Measurements from ENCODE around the gene AP2B1. TPM values are rescaled to one million over a fixed set of nuclear protein-coding genes. Genes with fewer than 3 reads are reported as not detected.

The AP2B1 gene
- total and polyA plus RNA-seq, 4 donors: 8.7 to 55.6 (median 22.3) TPM

- no peak overlapping the region for H3K27ac ChIP-seq (ENCODE audit: low read depth in 1 of 2, low read length in 2 of 2)
- no peak for TF ChIP-seq GABPA (IDR thresholded peaks at IDR 0.05 in 1 of 2, conservative IDR thresholded peaks at IDR 0.05 in 1 of 2)
- no peak for TF ChIP-seq CTCF (IDR thresholded peaks at IDR 0.05; ENCODE audit: low read depth, low read length, missing input control)
- no peak for TF ChIP-seq EGR1 (IDR thresholded peaks at IDR 0.05; ENCODE audit: low read depth in 2 of 2)
- TF ChIP-seq REST (IDR thresholded peaks at IDR 0.05): no peak
- no peak for TF ChIP-seq SP1 (IDR thresholded peaks at IDR 0.05)
- no peak for TF ChIP-seq HNF4G (IDR thresholded peaks at IDR 0.05)
- TF ChIP-seq ZBTB33 (IDR thresholded peaks at IDR 0.05): no peak
- H3K36me3 ChIP-seq (ENCODE audit: control insufficient read depth in 4 of 4, insufficient read depth in 3 of 4, low read depth in 1 of 4, low read length in 3 of 4): peaks cover 0 to 13% (median 10%) of the 10 kb centered on the region in 4 donors
- H3K9me3 ChIP-seq (ENCODE audit: control insufficient read depth in 4 of 4, low read length in 3 of 4): no peaks in the 10 kb centered on the region
- 89% methylated on average over 4 of the region's 4 CpGs for WGBS
- no peak overlapping the region for H3K4me3 ChIP-seq (ENCODE audit: low read depth in 1 of 3, low read length in 3 of 3)
- no peak for DNase-seq (ENCODE audit: low spot score)
- peaks cover 0 to 9% (median 5%) of the 10 kb centered on the region in 4 donors for H3K4me1 ChIP-seq (ENCODE audit: control insufficient read depth in 4 of 4, insufficient read depth in 4 of 4, low read length in 3 of 4)
- H3K27me3 ChIP-seq (ENCODE audit: control insufficient read depth in 4 of 4, insufficient read depth in 4 of 4, low read length in 3 of 4): no peaks in the 10 kb centered on the region
- H3K9ac ChIP-seq (ENCODE audit: low read depth in 1 of 2, low read length in 2 of 2): no peak overlapping the region
Measured at GRCh38 chr17:35729405-35729833, 142.3 kb downstream of the AP2B1 start.

- no peak overlapping the region for H3K9ac ChIP-seq (ENCODE audit: low read depth in 1 of 2, low read length in 2 of 2)
- no peak overlapping the region for H3K4me3 ChIP-seq (ENCODE audit: low read depth in 1 of 3, low read length in 3 of 3)
- peaks cover 0 to 9% (median 5%) of the 10 kb centered on the region in 4 donors for H3K4me1 ChIP-seq (ENCODE audit: control insufficient read depth in 4 of 4, insufficient read depth in 4 of 4, low read length in 3 of 4)
- no peaks in the 10 kb centered on the region for H3K27me3 ChIP-seq (ENCODE audit: control insufficient read depth in 4 of 4, insufficient read depth in 4 of 4, low read length in 3 of 4)
- TF ChIP-seq FOXA2 (IDR thresholded peaks at IDR 0.05): no peak
- no peak for TF ChIP-seq TAF1 (conservative IDR thresholded peaks at IDR 0.05)
- H3K36me3 ChIP-seq (ENCODE audit: control insufficient read depth in 4 of 4, insufficient read depth in 3 of 4, low read depth in 1 of 4, low read length in 3 of 4): peaks cover 0 to 5% (median 1%) of the 10 kb centered on the region in 4 donors
- H3K9me3 ChIP-seq (ENCODE audit: control insufficient read depth in 4 of 4, low read length in 3 of 4): no peaks in the 10 kb centered on the region
- DNase-seq (ENCODE audit: low spot score): no peak
- H3K27ac ChIP-seq (ENCODE audit: low read depth in 1 of 2, low read length in 2 of 2): no peak overlapping the region
- 91% methylated on average over 10 of the region's 10 CpGs for WGBS
Measured at GRCh38 chr17:35730400-35731005, 143.4 kb downstream of the AP2B1 start.

Data from liver (tissue), 9 donors.